HepG2 (cell line): ENCODE results near the gene METTL21C. TPM values are rescaled to one million over a fixed set of nuclear protein-coding genes. Genes with fewer than 3 reads are reported as not detected.

ENCODE experiments used
- ATAC-seq: fragments of 200-7000 bp; cut with Tn5 transposase; 3 replicates; pipeline ENCODE4 v1.9.1; 2020; ENCODE audit warnings: mild to moderate bottlenecking, moderate library complexity
- BruUV-seq: library from RNA; stranded (reverse); fragments of 400-500 nt; replicated peaks from 2 replicates; lab custom pipeline; 2021; lab: Mats Ljungman, UMichigan
- CTCF ChIA-PET: fragments of 300-600 bp; formaldehyde crosslinking; extraction: SDS; loops from one replicate; lab custom pipeline; 2021; ENCODE audit warnings: low total read pairs, inconsistent platforms, low intra/inter-chr PET ratio; lab: Yijun Ruan, JAX
- POLR2A ChIA-PET: fragments of 350-600 bp; sonication (Branson Sonifier 250); formaldehyde crosslinking; loops from one replicate; lab custom pipeline; 2020; ENCODE audit warnings: antibody characterized with exemption, inconsistent platforms; lab: Yijun Ruan, JAX
- DNase-seq: peaks from one replicate; pipeline ENCODE4 v3.0.0-alpha.2; 2015; ENCODE audit warnings: low spot score
- FAIRE-seq: peaks from 3 replicates; lab custom pipeline; 2011; peaks lifted over from hg19 to GRCh38; lab: Jason Lieb, UNC
- H2AFZ ChIP-seq: one replicate; pipeline ENCODE4 v1.6.1; 2011; ENCODE audit warnings: low read length, inconsistent platforms
- H3K27ac ChIP-seq: fragments of 300-600 bp; 3 replicates; pipeline ENCODE4 v1.8.0; 2011; ENCODE audit warnings: mixed run types, mild to moderate bottlenecking, mixed read lengths, low read length, inconsistent platforms; ENCODE audit not compliant: insufficient read depth; ENCODE audit errors: extremely low read length
- H3K27me3 ChIP-seq, 2 experiments: fragments of 200-600 bp in 1 of 2; 2 replicates in 1 of 2; 3 replicates in 1 of 2; pipeline versions ENCODE4 v1.6.0 to v1.8.0; 2011; ENCODE audit warnings: low read length in 2 of 2, mild to moderate bottlenecking in 2 of 2, moderate library complexity in 2 of 2, inconsistent platforms in 1 of 2; ENCODE audit not compliant: insufficient read depth in 2 of 2, control insufficient read depth in 1 of 2
- H3K36me3 ChIP-seq, 2 experiments: fragments of 200-600 bp in 1 of 2; replicated peaks in 1 of 2; 2 replicates in 1 of 2; 3 replicates in 1 of 2; pipeline versions ENCODE4 v1.5.1 to v1.8.0; 2011; ENCODE audit warnings: low read length in 2 of 2, inconsistent platforms in 1 of 2; ENCODE audit not compliant: insufficient read depth in 2 of 2, control insufficient read depth in 1 of 2
- H3K4me1 ChIP-seq: 2 replicates; pipeline ENCODE4 v1.5.1; 2012; ENCODE audit warnings: low read length, inconsistent platforms; ENCODE audit not compliant: insufficient read depth
- H3K4me2 ChIP-seq: 2 replicates; pipeline ENCODE4 v1.6.0; 2011; ENCODE audit warnings: low read depth, low read length, inconsistent platforms
- H3K4me3 ChIP-seq, 3 experiments: fragments of 200-600 bp in 1 of 3; sonication (generic), shearing (Covaris generic) in 1 of 3; replicated peaks in 1 of 3; 2 replicates each; pipeline ENCODE4 v1.5.1; 2011 to 2016; ENCODE audit warnings: low read length in 3 of 3, inconsistent platforms in 2 of 3, low read depth in 2 of 3, mild to moderate bottlenecking in 2 of 3, control low read depth in 1 of 3, mixed read lengths in 1 of 3; ENCODE audit not compliant: insufficient read depth in 1 of 3
- H3K79me2 ChIP-seq: one replicate; pipeline ENCODE4 v1.6.1; 2011; ENCODE audit warnings: low read length, inconsistent platforms; ENCODE audit not compliant: insufficient read depth
- H3K9ac ChIP-seq: 2 replicates; pipeline ENCODE4 v1.6.0; 2011; ENCODE audit warnings: mild to moderate bottlenecking, low read depth, low read length, inconsistent platforms; ENCODE audit not compliant: insufficient read depth
- H3K9me3 ChIP-seq: 2 replicates; pipeline ENCODE4 v1.5.1; 2012; ENCODE audit warnings: mild to moderate bottlenecking, low read length
- H4K20me1 ChIP-seq: 2 replicates; pipeline ENCODE4 v1.6.0; 2011; ENCODE audit warnings: inconsistent platforms, mild to moderate bottlenecking, low read length, moderate library complexity; ENCODE audit not compliant: insufficient read depth
- CTCF ChIP-seq: sonication (generic); formaldehyde crosslinking; IDR thresholded peaks from 2 replicates; pipeline ENCODE4 v1.5.0; 2020; ENCODE audit warnings: mild to moderate bottlenecking, missing genetic modification reagents, moderate library complexity
- EP300 ChIP-seq, 3 experiments: sonication (generic) in 1 of 3; formaldehyde crosslinking in 1 of 3; IDR thresholded peaks; 2 replicates each; pipeline versions ENCODE4 v1.5.1 to v1.6.1; 2011 to 2020; ENCODE audit warnings: low read depth in 2 of 3, low read length in 2 of 3, borderline replicate concordance in 1 of 3, improper control_type of control experiment in 1 of 3, mild to moderate bottlenecking in 1 of 3, missing genetic modification reagents in 1 of 3, moderate library complexity in 1 of 3
- ESRRA ChIP-seq: sonication (generic); formaldehyde crosslinking; IDR thresholded peaks from 2 replicates; pipeline ENCODE4 v1.5.1; 2020; ENCODE audit warnings: mild to moderate bottlenecking, low read depth, missing genetic modification reagents
- HDAC2 ChIP-seq: sonication (generic); formaldehyde crosslinking; IDR thresholded peaks from 2 replicates; pipeline ENCODE4 v1.4.0; 2020; ENCODE audit warnings: missing genetic modification reagents
- NFKB2 ChIP-seq: sonication (generic); formaldehyde crosslinking; IDR thresholded peaks from 2 replicates; pipeline ENCODE4 v1.4.0; 2020; ENCODE audit warnings: missing genetic modification reagents, borderline replicate concordance
- PHF21A ChIP-seq: sonication (generic); formaldehyde crosslinking; IDR thresholded peaks from 2 replicates; pipeline ENCODE4 v1.5.0; 2020; ENCODE audit warnings: mild to moderate bottlenecking, missing genetic modification reagents
- ZFP36L1 ChIP-seq: sonication (generic); formaldehyde crosslinking; IDR thresholded peaks from 2 replicates; pipeline ENCODE4 v1.8.0; 2022; ENCODE audit warnings: mild to moderate bottlenecking, missing genetic modification reagents, moderate library complexity
- ZFP90 ChIP-seq: sonication (generic); formaldehyde crosslinking; IDR thresholded peaks from 2 replicates; pipeline ENCODE4 v1.8.0; 2022; ENCODE audit warnings: missing genetic modification reagents, mild to moderate bottlenecking, inconsistent platforms, borderline replicate concordance
- ZKSCAN5 ChIP-seq: sonication (generic); formaldehyde crosslinking; IDR thresholded peaks from 2 replicates; pipeline ENCODE4 v1.5.1; 2020; ENCODE audit warnings: mild to moderate bottlenecking, missing genetic modification reagents
- ZNF343 ChIP-seq: sonication (generic); formaldehyde crosslinking; IDR thresholded peaks from 2 replicates; pipeline ENCODE4 v1.4.0; 2020; ENCODE audit warnings: mild to moderate bottlenecking, missing genetic modification reagents
- ZNF576 ChIP-seq: sonication (generic); formaldehyde crosslinking; IDR thresholded peaks from 2 replicates; pipeline ENCODE4 v1.4.0; 2020; ENCODE audit warnings: mild to moderate bottlenecking, missing genetic modification reagents
- ZNF644 ChIP-seq: IDR thresholded peaks from 2 replicates; pipeline ENCODE4 v1.6.1; 2016; ENCODE audit warnings: low read depth
- ZNF746 ChIP-seq: sonication (generic); formaldehyde crosslinking; IDR thresholded peaks from 2 replicates; pipeline ENCODE4 v1.8.0; 2022; ENCODE audit warnings: mild to moderate bottlenecking, missing genetic modification reagents
- ZNF790 ChIP-seq: sonication (generic); formaldehyde crosslinking; IDR thresholded peaks from 2 replicates; pipeline ENCODE4 v1.8.0; 2022; ENCODE audit warnings: missing genetic modification reagents, mild to moderate bottlenecking, borderline replicate concordance
- WGBS: methylation state at CpG from one replicate; pipeline ENCODE4 v1.1.6; 2017; ENCODE audit warnings: low lambda C conversion rate; 5-methylcytosine and 5-hydroxymethylcytosine counted together
- in situ Hi-C: cut with HindIII; loops from 2 replicates; pipeline ENCODE4 v1.10.0; 2017; ENCODE audit warnings: low pct_unique_long_range_greater_than_20kb; ENCODE audit not compliant: extremely low pct_ligation_motif_present
- intact Hi-C: fragments of 100-400 bp; cut with micrococcal nuclease; formaldehyde crosslinking; loops from one replicate; pipeline ENCODE4 v1.10.0; 2022; ENCODE audit not compliant: unreplicated experiment
- polyA plus RNA-seq, 8 experiments: library from polyadenylated mRNA; depleted of rRNA in 3 of 8; stranded (reverse) in 7 of 8; unstranded in 1 of 8; fragments of >200 nt; fragmentation: Illumina TruSeq in 4 of 8; extraction: Trizol in 4 of 8; gene quantifications; 2 replicates each; pipeline versions ENCODE4 v1.2.1 to v1.2.3, GENCODE V29; 2011 to 2016; ENCODE audit warnings: low read depth in 4 of 8, missing spikeins in 1 of 8, mixed read lengths in 1 of 8; ENCODE audit not compliant: insufficient read depth in 1 of 8
- total RNA-seq, 5 experiments: library from RNA; depleted of rRNA; stranded (reverse); fragments of >200 nt; fragmentation: Illumina TruSeq; extraction: Trizol; gene quantifications; 2 replicates each; pipeline ENCODE4 v1.2.3, GENCODE V29; 2016; ENCODE audit warnings: low read depth in 1 of 5
- TF ChIP-seq, protein P1 (sequence below): sonication (generic); formaldehyde crosslinking; IDR thresholded peaks from 2 replicates; pipeline ENCODE4 v1.4.0; 2020; ENCODE audit warnings: missing genetic modification reagents
- TF ChIP-seq, protein P2 (sequence below): IDR thresholded peaks from 2 replicates; pipeline ENCODE4 v1.6.1; 2016; ENCODE audit warnings: missing compliant biosample characterization, missing genetic modification reagents, borderline replicate concordance

METTL21C gene
- total and polyA plus RNA-seq, 2 of the 13 experiments (the other 11 are each of a cell fraction or from before 2014, with no cell fraction given) = not detected

DNA sequence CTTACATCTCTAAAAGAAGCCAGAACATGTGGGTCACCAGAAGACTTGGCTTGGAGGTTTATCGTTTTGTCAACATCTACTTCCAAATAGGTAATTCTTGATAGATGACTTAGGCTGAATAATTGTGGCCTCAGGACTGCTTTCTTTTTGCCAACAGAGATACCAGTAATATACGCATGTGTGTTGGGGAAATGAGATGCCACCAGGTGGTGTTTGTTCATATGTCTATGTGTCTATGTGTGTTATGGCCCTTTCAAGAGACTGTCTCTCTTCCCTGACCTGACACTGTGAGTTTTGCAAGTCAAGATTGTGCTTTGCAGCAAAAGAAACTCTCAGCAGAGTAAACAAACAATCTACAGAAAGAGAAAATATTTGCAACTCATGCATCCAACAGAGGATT is 31.6 kb upstream of the METTL21C start (continued):
- TF ChIP-seq CTCF (CRISPR knock-in tag) = peak; percentile 51

GRCh38 chr13:102724923-102725322 is 30.1 kb upstream of the METTL21C start:
- Histone ChIP-seq H3K27ac (no peak overlapping the region), H3K9ac (no peak overlapping the region; the same call in 1 of the 2 replicates), H3K4me2 (peak overlapping the region; percentile 40), H3K4me1 (peaks cover 9% of the 10 kb centered on the region; the same call in 1 of the 2 replicates), H3K9me3 (no peaks in the 10 kb centered on the region), H3K4me3 (no peak overlapping the region), H3K36me3 (no peaks in the 10 kb centered on the region), H3K79me2 (no peaks in the 10 kb centered on the region), H4K20me1 (no peaks in the 10 kb centered on the region), H3K27me3 (no peaks in the 10 kb centered on the region), H2AFZ (peak overlapping the region; percentile 66)
- FAIRE-seq (peak; percentile 82), ATAC-seq (peak; percentile 97), DNase-seq (peak; percentile 82)
- POLR2A ChIA-PET = interaction anchor here (1.3 kb wide), 1 partner anchor 129 kb away, joined by 4 read pairs; the partner anchor contains the start of gene TPP2
- intact Hi-C loops = loop anchor here (1.0 to 5.0 kb wide), 3 partner anchors 47 to 145 kb away; partner anchors contain the start of gene TEX30
- in situ Hi-C loops = loop anchor here (5.0 kb wide), 1 partner anchor 143 kb away; no protein-coding TSS in a partner anchor
- WGBS = 5% methylated on average over 6 of the region's 6 CpGs
- no TSS peak for BruUV-seq
- CTCF ChIA-PET = interaction anchor here (1.3 to 1.4 kb wide), 3 partner anchors 75 to 146 kb away, joined by 5 to 12 read pairs (median 6); no protein-coding TSS in a partner anchor
- TF ChIP-seq, protein P1, sequence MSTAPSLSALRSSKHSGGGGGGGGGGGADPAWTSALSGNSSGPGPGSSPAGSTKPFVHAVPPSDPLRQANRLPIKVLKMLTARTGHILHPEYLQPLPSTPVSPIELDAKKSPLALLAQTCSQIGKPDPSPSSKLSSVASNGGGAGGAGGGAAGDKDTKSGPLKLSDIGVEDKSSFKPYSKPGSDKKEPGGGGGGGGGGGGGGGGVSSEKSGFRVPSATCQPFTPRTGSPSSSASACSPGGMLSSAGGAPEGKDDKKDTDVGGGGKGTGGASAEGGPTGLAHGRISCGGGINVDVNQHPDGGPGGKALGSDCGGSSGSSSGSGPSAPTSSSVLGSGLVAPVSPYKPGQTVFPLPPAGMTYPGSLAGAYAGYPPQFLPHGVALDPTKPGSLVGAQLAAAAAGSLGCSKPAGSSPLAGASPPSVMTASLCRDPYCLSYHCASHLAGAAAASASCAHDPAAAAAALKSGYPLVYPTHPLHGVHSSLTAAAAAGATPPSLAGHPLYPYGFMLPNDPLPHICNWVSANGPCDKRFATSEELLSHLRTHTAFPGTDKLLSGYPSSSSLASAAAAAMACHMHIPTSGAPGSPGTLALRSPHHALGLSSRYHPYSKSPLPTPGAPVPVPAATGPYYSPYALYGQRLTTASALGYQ (CRISPR knock-in tag) = no peak
- TF ChIP-seq ZNF790 (no peak), ZKSCAN5 (CRISPR knock-in tag) (no peak), ESRRA (CRISPR knock-in tag) (no peak), EP300 (IDR thresholded peaks at IDR 0.05; ENCODE audit: low read depth in 2 of 2, low read length in 2 of 2) (peak in 1 of 2 experiments; percentile 20; a peak in 1 of 4 replicates), EP300 (CRISPR knock-in tag; IDR thresholded peaks at IDR 0.05; ENCODE audit: borderline replicate concordance) (no peak), HDAC2 (peak; percentile 48; the same call in 1 of the 2 replicates), PHF21A (CRISPR knock-in tag) (no peak), ZFP36L1 (no peak), ZFP90 (CRISPR knock-in tag) (no peak), NFKB2 (CRISPR knock-in tag) (no peak), ZNF644 (peak; percentile 77), ZNF576 (CRISPR knock-in tag) (no peak), ZNF746 (CRISPR knock-in tag) (no peak), ZNF343 (CRISPR knock-in tag) (no peak)
- TF ChIP-seq, protein P2, sequence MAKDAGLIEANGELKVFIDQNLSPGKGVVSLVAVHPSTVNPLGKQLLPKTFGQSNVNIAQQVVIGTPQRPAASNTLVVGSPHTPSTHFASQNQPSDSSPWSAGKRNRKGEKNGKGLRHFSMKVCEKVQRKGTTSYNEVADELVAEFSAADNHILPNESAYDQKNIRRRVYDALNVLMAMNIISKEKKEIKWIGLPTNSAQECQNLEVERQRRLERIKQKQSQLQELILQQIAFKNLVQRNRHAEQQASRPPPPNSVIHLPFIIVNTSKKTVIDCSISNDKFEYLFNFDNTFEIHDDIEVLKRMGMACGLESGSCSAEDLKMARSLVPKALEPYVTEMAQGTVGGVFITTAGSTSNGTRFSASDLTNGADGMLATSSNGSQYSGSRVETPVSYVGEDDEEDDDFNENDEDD (CRISPR knock-in tag) = no peak; the same call in 1 of the 2 replicates
